ENCODE data around the gene SYT13.

SYT13 gene

GRCh38 chr11:45270946-45271716, 15.0 kb downstream of the SYT13 start:
- TF ChIP-seq GATA3 (IDR thresholded peaks at IDR 0.05; ENCODE audit: low read depth, low read length): no peak
- no peak for TF ChIP-seq GATA2 (IDR thresholded peaks at IDR 0.05; ENCODE audit: low read depth, low read length)

DNA sequence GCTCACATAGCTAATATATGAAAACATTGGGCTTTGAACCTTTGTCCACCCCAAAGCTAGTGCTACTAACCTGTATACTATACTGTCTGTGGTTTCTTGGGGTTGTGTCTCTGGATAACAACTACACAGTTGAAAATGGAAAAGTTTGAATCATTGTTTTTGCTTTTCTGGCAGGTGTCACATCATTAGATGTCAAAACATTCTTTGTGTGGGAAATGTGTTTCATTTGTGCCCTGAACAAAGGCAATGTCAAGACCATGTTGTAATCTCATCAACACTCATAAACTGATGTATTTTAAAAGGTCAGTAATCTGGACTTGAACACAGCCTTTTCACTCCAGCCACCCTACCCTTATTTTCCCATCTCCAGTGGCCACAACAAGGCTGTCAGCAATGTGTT, 16.5 kb downstream of the SYT13 start:
- TF ChIP-seq GATA2 (IDR thresholded peaks at IDR 0.05; ENCODE audit: low read depth, low read length) (no peak), GATA3 (IDR thresholded peaks at IDR 0.05; ENCODE audit: low read depth, low read length) (no peak)

DNA sequence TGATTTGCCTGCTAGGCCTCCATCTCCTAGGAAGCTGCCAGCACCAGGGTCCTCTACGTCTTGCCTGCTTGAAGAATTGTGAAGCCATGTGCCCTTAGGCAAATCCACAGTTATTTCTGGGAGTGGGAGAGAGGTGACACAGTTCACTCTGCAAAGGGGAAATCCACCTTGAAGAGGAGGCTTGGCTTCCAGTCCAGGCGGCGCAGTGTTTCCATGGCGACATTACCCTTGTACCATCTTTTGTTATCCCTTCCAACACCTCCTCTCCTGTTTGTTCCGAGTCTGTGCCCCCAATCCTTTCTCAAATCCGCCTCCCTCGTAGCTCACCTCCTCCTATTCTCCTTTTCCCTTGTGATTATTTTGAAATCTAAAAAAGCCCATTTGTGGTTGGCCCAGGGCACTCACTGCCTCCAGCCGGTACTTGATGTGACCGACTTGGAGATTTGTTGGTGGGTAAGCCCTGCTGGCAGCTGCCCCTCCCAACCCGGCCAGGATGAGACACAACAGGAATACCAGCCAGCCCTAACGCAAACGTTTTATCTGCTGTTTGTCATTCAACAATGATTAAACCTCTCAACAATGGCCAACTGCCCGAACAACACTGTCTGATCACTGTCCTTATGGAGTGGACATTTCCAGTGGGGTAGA, 18.4 kb downstream of the SYT13 start:
- TF ChIP-seq GATA2 (IDR thresholded peaks at IDR 0.05; ENCODE audit: low read depth, low read length): no peak
- no peak for TF ChIP-seq GATA3 (IDR thresholded peaks at IDR 0.05; ENCODE audit: low read depth, low read length)

DNA sequence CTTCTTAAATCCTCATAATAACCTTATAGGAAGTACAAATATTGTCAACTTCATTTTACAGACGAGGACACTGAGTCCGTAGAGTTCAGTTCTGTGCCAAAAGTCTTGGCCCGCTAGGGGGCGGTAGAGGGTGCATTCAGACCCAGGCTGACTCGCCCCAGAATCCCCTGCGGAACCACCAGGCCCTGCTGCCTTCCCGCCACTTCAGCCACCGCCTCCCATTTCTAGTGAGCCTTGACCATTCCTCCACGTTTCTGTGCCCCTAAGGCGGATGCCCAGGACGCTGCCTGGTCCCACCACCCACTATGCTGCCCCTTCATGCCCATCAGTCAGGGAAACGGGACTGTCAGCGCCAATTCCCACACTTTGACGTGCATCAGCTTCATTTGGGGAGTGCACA, 19.1 kb downstream of the SYT13 start:
- TF ChIP-seq GATA3 (IDR thresholded peaks at IDR 0.05; ENCODE audit: low read depth, low read length) (no peak), GATA2 (IDR thresholded peaks at IDR 0.05; ENCODE audit: low read depth, low read length) (no peak)

DNA sequence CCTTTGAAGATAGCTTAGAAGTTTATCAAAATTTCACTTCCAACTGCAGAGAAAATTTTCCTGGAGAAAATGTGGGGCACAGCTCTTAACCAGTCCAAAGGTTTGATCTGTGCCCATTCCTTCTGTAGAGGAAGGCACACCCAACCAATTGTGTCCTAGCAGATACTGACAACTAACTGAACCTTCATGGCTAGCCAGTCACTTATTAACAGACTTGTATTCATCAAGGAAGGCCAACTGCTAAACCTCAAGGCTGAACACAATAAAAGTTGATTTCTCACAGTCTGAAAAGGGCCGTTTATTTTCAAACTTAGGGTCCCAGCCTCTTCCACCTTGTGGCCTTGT, 19.5 kb downstream of the SYT13 start:
- TF ChIP-seq GATA3 (IDR thresholded peaks at IDR 0.05; ENCODE audit: low read depth, low read length): no peak
- no peak for TF ChIP-seq GATA2 (IDR thresholded peaks at IDR 0.05; ENCODE audit: low read depth, low read length)

DNA sequence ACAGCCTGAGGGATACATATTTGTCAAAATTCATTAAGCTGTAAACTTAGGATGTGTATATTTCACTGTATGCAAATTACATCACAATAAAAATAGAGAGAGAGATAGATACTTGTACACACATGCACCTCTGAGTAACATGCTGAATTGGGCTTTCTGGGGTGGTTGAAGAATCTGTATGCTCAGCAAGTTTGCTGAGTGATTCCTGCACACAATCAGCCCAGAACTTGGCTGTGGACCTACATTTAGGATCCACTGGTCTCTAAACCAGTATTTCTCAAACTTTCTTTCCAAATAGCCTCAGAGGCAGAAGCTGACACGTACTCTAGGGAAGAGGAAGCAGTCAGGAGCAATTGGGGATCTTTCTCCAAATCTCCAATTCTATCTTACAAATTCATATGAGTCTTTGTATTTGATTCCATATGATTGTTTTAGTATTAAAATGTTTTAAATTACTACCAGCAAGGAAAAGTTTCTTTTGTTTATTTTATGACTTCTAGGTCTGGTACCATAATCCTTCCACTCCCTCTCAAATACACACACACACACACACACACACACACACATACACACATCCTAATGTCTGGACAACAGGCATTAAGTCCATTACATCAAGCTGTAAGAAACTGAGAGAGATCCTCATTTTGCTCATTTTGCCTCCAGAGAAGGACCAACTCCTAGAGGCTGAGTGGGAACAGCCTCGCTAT, 20.0 kb downstream of the SYT13 start:
- TF ChIP-seq GATA2 (IDR thresholded peaks at IDR 0.05; ENCODE audit: low read depth, low read length) (no peak), GATA3 (IDR thresholded peaks at IDR 0.05; ENCODE audit: low read depth, low read length) (no peak)

GRCh38 chr11:45264839-45265515, 21.2 kb downstream of the SYT13 start:
- TF ChIP-seq GATA2 (IDR thresholded peaks at IDR 0.05; ENCODE audit: low read depth, low read length) (no peak), GATA3 (IDR thresholded peaks at IDR 0.05; ENCODE audit: low read depth, low read length) (no peak)

DNA sequence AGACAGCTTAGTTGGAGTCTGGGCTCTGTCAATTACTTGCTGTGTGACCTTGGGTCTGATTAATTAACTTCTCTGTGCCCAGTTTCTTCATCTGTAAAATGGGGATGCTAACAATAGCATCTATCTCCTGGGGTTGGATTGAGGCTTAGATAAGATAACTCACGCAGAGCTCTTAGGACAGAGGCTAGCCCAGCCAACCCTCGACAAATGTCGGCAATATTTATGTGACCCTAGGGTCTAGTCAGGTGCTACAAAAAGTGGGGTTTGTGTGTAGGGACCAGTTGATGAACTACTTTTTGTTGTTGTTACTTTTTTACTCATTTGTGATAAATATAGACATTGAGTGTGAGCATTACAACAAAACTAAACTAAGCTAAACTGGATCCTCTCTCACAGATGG, 22.4 kb downstream of the SYT13 start:
- no peak for TF ChIP-seq GATA2 (IDR thresholded peaks at IDR 0.05; ENCODE audit: low read depth, low read length)
- no peak for TF ChIP-seq GATA3 (IDR thresholded peaks at IDR 0.05; ENCODE audit: low read depth, low read length)

DNA sequence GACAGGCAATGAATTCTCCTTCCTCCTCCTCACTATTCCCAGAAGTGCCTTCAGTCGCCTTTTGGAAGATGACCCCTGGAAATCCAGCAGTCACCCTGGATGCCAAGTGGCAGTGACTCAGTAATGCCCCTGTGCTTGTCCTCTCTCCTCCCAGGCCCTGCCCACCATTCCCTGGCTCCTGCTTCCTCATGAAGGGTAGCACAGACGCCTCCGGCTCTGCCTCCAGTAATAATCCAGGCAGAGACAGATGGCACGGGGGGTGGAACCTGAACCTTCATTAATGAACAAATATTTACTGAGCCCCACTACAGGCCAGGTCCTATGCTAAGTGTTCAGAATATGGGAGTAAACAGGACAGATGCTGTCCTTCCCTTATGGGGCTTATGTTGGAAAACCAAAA, 23.2 kb downstream of the SYT13 start:
- TF ChIP-seq GATA3 (IDR thresholded peaks at IDR 0.05; ENCODE audit: low read depth, low read length): no peak

DNA sequence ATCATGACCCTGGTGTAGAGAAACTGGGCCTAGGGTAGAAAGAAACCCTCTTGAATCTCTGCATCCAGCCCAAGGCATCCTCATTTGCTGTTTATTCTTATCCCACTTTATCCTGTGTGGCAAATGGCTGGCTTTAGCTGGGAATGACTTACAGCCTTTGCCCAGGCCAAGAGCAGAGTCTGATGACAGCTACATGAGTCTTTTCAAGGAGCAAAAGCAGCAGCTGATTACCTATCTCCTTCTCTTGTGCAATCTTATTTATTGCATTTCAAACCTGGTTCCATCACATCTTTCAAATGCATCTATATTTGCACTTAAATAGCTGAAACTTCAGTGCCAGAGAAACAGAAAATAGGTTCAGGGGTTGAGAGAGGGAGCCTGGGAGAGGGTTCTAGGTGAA, 26.1 kb downstream of the SYT13 start:
- TF ChIP-seq GATA2 (IDR thresholded peaks at IDR 0.05; ENCODE audit: low read depth, low read length) (no peak), GATA3 (IDR thresholded peaks at IDR 0.05; ENCODE audit: low read depth, low read length) (no peak)

DNA sequence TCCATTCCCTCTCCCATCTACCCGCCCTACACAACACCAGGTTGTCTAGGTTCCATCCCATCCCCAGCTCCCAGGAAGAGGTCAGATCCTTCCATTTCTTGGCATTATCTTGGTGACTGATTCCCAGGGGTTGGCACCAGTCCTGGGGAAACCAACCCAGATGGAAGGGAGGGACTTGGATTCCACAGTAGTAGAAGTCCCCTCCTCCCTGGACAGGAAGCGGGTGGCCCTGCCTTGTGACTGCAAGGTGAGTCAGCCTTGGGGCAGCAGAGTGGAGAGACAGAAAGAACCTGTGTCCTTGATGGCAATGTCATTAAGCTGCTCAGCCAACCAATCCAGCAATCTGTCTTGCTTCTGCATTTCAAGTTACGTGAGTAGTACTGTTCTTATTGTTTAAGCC, 26.5 kb downstream of the SYT13 start:
- TF ChIP-seq GATA3 (IDR thresholded peaks at IDR 0.05; ENCODE audit: low read depth, low read length) (no peak), GATA2 (IDR thresholded peaks at IDR 0.05; ENCODE audit: low read depth, low read length) (no peak)

DNA sequence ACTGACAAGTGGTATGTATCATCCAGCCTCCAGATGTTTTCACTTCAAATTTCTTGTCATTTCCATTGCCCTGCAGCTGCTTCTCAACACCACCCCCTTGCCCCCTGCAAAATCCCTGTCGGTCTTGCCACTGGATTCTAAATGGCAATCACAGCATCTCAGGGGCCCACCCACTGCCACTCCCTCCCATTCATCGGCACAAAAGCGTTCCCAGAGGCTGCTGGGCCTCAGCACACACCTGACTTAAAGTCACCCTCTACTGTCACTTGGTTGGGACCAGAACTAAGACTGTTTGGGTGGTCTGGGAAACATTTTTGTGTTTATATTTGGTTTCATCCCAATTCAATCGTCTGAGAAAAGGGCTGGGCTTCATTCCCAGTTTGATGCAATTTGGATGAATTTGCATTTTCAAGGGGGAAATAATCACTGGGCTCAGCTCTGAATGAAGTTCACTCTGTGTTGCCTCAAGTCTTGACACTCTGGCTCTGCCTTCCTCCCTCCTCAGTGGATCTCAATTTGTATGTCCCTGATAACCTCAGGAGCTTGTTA, 27.1 kb downstream of the SYT13 start:
- TF ChIP-seq GATA3 (IDR thresholded peaks at IDR 0.05; ENCODE audit: low read depth, low read length) (no peak), GATA2 (IDR thresholded peaks at IDR 0.05; ENCODE audit: low read depth, low read length) (no peak)

- TF ChIP-seq GATA3 (IDR thresholded peaks at IDR 0.05; ENCODE audit: low read depth, low read length) (no peak), GATA2 (IDR thresholded peaks at IDR 0.05; ENCODE audit: low read depth, low read length) (no peak)
Observed at GRCh38 chr11:45254070-45254469, 32.1 kb downstream of the SYT13 start.

GRCh38 chr11:45253640-45254039, 32.5 kb downstream of the SYT13 start:
- TF ChIP-seq GATA2 (IDR thresholded peaks at IDR 0.05; ENCODE audit: low read depth, low read length) (no peak), GATA3 (IDR thresholded peaks at IDR 0.05; ENCODE audit: low read depth, low read length) (no peak)

All from SH-SY5Y (cell line).